ENCODE results near the gene OR6K6. TPM values are rescaled to one million over a fixed set of nuclear protein-coding genes. Genes with fewer than 3 reads are reported as not detected.

The OR6K6 gene
- polyA plus RNA-seq, 1 of the 3 experiments (the other 2 are of a cell fraction) = not detected

DNA sequence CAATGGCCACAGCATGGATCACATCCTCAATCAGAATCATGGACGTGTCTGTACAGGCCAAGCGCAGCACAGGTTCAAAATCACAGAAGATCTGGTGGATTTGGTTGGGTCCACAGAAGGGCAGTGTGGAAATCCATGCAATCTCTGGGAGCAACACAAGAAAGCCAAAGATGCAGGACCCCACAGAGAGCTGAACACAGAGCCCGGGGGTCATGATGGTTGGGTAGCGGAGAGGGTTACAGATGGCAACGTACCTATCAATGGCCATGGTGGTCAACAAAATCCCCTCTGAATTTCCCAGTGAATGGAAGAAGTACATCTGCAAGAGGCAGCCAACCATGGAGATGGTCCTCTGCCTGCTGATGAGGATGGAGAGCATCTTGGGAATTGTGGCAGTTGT is 30.1 kb upstream of the OR6K6 start:
- H2AFZ ChIP-seq (ENCODE audit: low read depth) = no peak overlapping the region
- H3K27me3 ChIP-seq (ENCODE audit: insufficient read depth) = peaks cover 10% of the 10 kb centered on the region
- 10% methylated on average over 5 of the region's 5 CpGs for WGBS (ENCODE audit: low lambda C conversion rate)
- no peak for DNase-seq
- H3K27ac ChIP-seq (ENCODE audit: low read depth in 2 of 2, low read length in 1 of 2) = no peak overlapping the region
- H3K9me2 ChIP-seq = no peaks in the 10 kb centered on the region
- H3K4me1 ChIP-seq (ENCODE audit: control insufficient read depth in 1 of 2, insufficient read depth in 2 of 2, low read depth in 1 of 2, low read length in 1 of 2) = no peaks in the 10 kb centered on the region
- no peaks in the 10 kb centered on the region for H4K20me1 ChIP-seq (ENCODE audit: insufficient read depth)
- H3K4me2 ChIP-seq = no peak overlapping the region
- no peak overlapping the region for H3K9ac ChIP-seq
- TF ChIP-seq SMC3 (IDR thresholded peaks at IDR 0.05; ENCODE audit: low read depth, low read length) (no peak), TEAD4 (IDR thresholded peaks at IDR 0.05; ENCODE audit: borderline replicate concordance, insufficient read depth) (no peak), YY1 (IDR thresholded peaks at IDR 0.05; ENCODE audit: low read depth) (no peak)
- H3F3A ChIP-seq (replicated peaks; ENCODE audit: insufficient read depth) = no peaks in the 10 kb centered on the region
- no peaks in the 10 kb centered on the region for H3K9me3 ChIP-seq
- no peaks in the 10 kb centered on the region for H3K79me2 ChIP-seq (ENCODE audit: insufficient read depth)
- ChIA-PET CTCF (no interaction called here), POLR2A (no interaction called here)
- no peaks in the 10 kb centered on the region for H3K36me3 ChIP-seq (replicated peaks in 1 of 2; ENCODE audit: control insufficient read depth in 1 of 2, insufficient read depth in 2 of 2, low read length in 1 of 2)
- H3K4me3 ChIP-seq (ENCODE audit: low read depth in 2 of 2, low read length in 1 of 2) = no peak overlapping the region

DNA sequence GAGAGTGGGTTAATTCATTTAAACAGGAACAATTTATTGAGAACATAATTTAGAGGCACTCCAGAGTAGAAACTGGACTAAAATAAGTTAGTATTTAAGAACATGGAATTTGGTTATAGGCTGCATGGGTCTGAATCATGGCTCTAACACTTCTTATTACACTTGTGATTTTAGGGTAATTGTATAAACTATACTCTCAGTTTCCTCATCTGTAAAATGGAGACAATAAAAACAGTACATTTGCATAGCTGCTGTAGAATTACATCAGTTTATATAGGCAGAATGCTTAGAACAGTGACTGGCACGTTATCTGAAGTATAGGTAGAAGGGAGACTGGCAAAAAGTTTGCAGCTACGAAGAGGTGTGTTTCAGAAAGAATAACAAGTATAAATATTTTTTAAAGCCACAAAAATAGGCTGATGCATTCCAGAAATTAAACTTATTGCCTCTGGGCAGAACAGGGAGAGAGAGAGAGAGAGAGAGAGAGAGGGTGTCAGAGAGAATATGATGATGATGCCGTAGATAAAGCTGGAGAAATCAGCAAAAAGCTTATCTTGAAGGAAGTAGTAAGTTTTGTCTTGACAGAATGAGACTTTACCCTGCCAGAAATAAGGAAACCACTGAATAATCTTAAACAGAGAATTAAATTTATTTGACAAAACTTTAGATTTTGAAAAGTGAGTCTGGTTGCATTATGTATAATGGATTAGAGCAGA is 25.9 kb upstream of the OR6K6 start:
- H3K36me3 ChIP-seq (replicated peaks in 1 of 2; ENCODE audit: control insufficient read depth in 1 of 2, insufficient read depth in 2 of 2, low read length in 1 of 2) = no peaks in the 10 kb centered on the region
- no peaks in the 10 kb centered on the region for H3F3A ChIP-seq (replicated peaks; ENCODE audit: insufficient read depth)
- ChIA-PET CTCF (no interaction called here), POLR2A (no interaction called here)
- TF ChIP-seq USF2 (IDR thresholded peaks at IDR 0.05; ENCODE audit: borderline replicate concordance, low read depth, low read length) (no peak), SIN3A (IDR thresholded peaks at IDR 0.05; ENCODE audit: borderline replicate concordance, low read depth, low read length) (no peak), TCF12 (IDR thresholded peaks at IDR 0.05) (no peak), NFIC (IDR thresholded peaks at IDR 0.05; ENCODE audit: borderline replicate concordance) (no peak), ZBTB33 (IDR thresholded peaks at IDR 0.05; ENCODE audit: borderline replicate concordance, low read depth) (no peak), MXI1 (IDR thresholded peaks at IDR 0.05; ENCODE audit: low read depth, low read length) (no peak), EP300 (IDR thresholded peaks at IDR 0.05; ENCODE audit: borderline replicate concordance in 1 of 2, low read depth in 1 of 2, low read length in 1 of 2) (no peak), RCOR1 (IDR thresholded peaks at IDR 0.05; ENCODE audit: low read length) (no peak), IRF3 (IDR thresholded peaks at IDR 0.05; ENCODE audit: low read depth, low read length) (no peak), RFX5 (IDR thresholded peaks at IDR 0.05; ENCODE audit: low read length) (no peak), RAD21 (IDR thresholded peaks at IDR 0.05; ENCODE audit: low read length) (no peak), ELF1 (IDR thresholded peaks at IDR 0.05) (no peak), GABPA (IDR thresholded peaks at IDR 0.05; ENCODE audit: low read depth) (no peak), SMC3 (IDR thresholded peaks at IDR 0.05; ENCODE audit: low read depth, low read length) (no peak)
- TF ChIP-seq, protein P1, sequence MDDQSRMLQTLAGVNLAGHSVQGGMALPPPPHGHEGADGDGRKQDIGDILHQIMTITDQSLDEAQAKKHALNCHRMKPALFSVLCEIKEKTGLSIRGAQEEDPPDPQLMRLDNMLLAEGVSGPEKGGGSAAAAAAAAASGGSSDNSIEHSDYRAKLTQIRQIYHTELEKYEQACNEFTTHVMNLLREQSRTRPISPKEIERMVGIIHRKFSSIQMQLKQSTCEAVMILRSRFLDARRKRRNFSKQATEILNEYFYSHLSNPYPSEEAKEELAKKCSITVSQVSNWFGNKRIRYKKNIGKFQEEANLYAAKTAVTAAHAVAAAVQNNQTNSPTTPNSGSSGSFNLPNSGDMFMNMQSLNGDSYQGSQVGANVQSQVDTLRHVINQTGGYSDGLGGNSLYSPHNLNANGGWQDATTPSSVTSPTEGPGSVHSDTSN (IDR thresholded peaks at IDR 0.05) = no peak
- TF ChIP-seq, protein P2, sequence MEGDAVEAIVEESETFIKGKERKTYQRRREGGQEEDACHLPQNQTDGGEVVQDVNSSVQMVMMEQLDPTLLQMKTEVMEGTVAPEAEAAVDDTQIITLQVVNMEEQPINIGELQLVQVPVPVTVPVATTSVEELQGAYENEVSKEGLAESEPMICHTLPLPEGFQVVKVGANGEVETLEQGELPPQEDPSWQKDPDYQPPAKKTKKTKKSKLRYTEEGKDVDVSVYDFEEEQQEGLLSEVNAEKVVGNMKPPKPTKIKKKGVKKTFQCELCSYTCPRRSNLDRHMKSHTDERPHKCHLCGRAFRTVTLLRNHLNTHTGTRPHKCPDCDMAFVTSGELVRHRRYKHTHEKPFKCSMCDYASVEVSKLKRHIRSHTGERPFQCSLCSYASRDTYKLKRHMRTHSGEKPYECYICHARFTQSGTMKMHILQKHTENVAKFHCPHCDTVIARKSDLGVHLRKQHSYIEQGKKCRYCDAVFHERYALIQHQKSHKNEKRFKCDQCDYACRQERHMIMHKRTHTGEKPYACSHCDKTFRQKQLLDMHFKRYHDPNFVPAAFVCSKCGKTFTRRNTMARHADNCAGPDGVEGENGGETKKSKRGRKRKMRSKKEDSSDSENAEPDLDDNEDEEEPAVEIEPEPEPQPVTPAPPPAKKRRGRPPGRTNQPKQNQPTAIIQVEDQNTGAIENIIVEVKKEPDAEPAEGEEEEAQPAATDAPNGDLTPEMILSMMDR (IDR thresholded peaks at IDR 0.05) = no peak
- H3K9ac ChIP-seq = no peak overlapping the region
- H3K4me3 ChIP-seq (ENCODE audit: low read depth in 2 of 2, low read length in 1 of 2) = no peak overlapping the region
- no peaks in the 10 kb centered on the region for H3K9me3 ChIP-seq
- H3K27ac ChIP-seq (ENCODE audit: low read depth in 2 of 2, low read length in 1 of 2) = no peak overlapping the region
- no peak for DNase-seq
- no peak overlapping the region for H3K4me2 ChIP-seq
- no peaks in the 10 kb centered on the region for H3K79me2 ChIP-seq (ENCODE audit: insufficient read depth)
- WGBS (ENCODE audit: low lambda C conversion rate) = 1% methylated on average over 3 of the region's 3 CpGs
- H2AFZ ChIP-seq (ENCODE audit: low read depth) = no peak overlapping the region
- H3K4me1 ChIP-seq (ENCODE audit: control insufficient read depth in 1 of 2, insufficient read depth in 2 of 2, low read depth in 1 of 2, low read length in 1 of 2) = no peaks in the 10 kb centered on the region
- H3K9me2 ChIP-seq = no peaks in the 10 kb centered on the region
- H3K27me3 ChIP-seq (ENCODE audit: insufficient read depth) = peaks cover 10% of the 10 kb centered on the region
- H4K20me1 ChIP-seq (ENCODE audit: insufficient read depth) = no peaks in the 10 kb centered on the region

Measured in SK-N-SH (cell line).